HG02610 (cell line): ENCODE results near the gene CASTOR1.

ENCODE experiments used
- ATAC-seq: cut with Tn5 transposase; IDR thresholded peaks from one replicate; pipeline ENCODE4 v1.9.1; 2021; ENCODE audit warnings: mild to moderate bottlenecking, moderate library complexity; ENCODE audit not compliant: unreplicated experiment

CASTOR1 gene

GRCh38 chr22:30266445-30267381 lies 22.6 kb downstream of the CASTOR1 start, which contains the start of gene OSM:
OSM (minus strand) TSS chr22:30266851; CDS start chr22:30266799, 52 bp downstream.
- peak; percentile 3 for ATAC-seq

- peak; percentile 69 for ATAC-seq
Measured at GRCh38 chr22:30265823-30266444, 23.4 kb downstream of the CASTOR1 start.

- ATAC-seq: no peak
Measured at GRCh38 chr22:30265131-30265720, 24.1 kb downstream of the CASTOR1 start.

- ATAC-seq: no peak
Measured at GRCh38 chr22:30263883-30264282, 25.4 kb downstream of the CASTOR1 start.

GRCh38 chr22:30262917-30263741 lies 26.2 kb downstream of the CASTOR1 start:
- no peak for ATAC-seq

- ATAC-seq: no peak
Measured at GRCh38 chr22:30262112-30262511, 27.2 kb downstream of the CASTOR1 start.

- ATAC-seq: no peak
Measured at GRCh38 chr22:30261134-30261533, 28.2 kb downstream of the CASTOR1 start.

GRCh38 chr22:30260682-30261081 lies 28.6 kb downstream of the CASTOR1 start:
- no peak for ATAC-seq

GRCh38 chr22:30260276-30260675 lies 29.0 kb downstream of the CASTOR1 start:
- no peak for ATAC-seq

- no peak for ATAC-seq
Measured at GRCh38 chr22:30254314-30254713, 35.0 kb downstream of the CASTOR1 start.

GRCh38 chr22:30253205-30253852 lies 36.0 kb downstream of the CASTOR1 start:
- ATAC-seq: no peak

- ATAC-seq: no peak
Measured at GRCh38 chr22:30252411-30253204, 36.7 kb downstream of the CASTOR1 start.

GRCh38 chr22:30251711-30252110 lies 37.6 kb downstream of the CASTOR1 start:
- no peak for ATAC-seq

GRCh38 chr22:30250661-30251267 lies 38.5 kb downstream of the CASTOR1 start:
- ATAC-seq: no peak

GRCh38 chr22:30250039-30250565 lies 39.2 kb downstream of the CASTOR1 start:
- no peak for ATAC-seq

- ATAC-seq: no peak
Measured at GRCh38 chr22:30249049-30250038, 40.0 kb downstream of the CASTOR1 start.

GRCh38 chr22:30248484-30248883 lies 40.8 kb downstream of the CASTOR1 start:
- ATAC-seq: no peak

GRCh38 chr22:30247974-30248373 lies 41.3 kb downstream of the CASTOR1 start:
- ATAC-seq: no peak
